K562 (cell line): Measurements from ENCODE around the gene C6orf89. TPM values are rescaled to one million over a fixed set of nuclear protein-coding genes. Genes with fewer than 3 reads are reported as not detected.

Experiments
- CAMTA2 ChIP-seq: fragments of 250-450 bp; sonication (Bioruptor Pico); conservative IDR thresholded peaks from 2 replicates; pipeline ENCODE4 v1.5.1; 2022
- CHD1 ChIP-seq: fragments of 200-600 bp; sonication (generic); IDR thresholded peaks from one replicate; pipeline ENCODE4 v1.6.1; 2012; ENCODE audit warnings: mild to moderate bottlenecking, moderate library complexity, low read length, inconsistent platforms
- CSDE1 ChIP-seq, 2 experiments: fragments of 450-650 bp; IDR thresholded peaks; 2 replicates each; pipeline ENCODE4 v1.6.1; 2016; ENCODE audit warnings: mild to moderate bottlenecking in 1 of 2
- HSF4 ChIP-seq: fragments of 250-450 bp; sonication (Bioruptor Pico); IDR thresholded peaks from 2 replicates; pipeline ENCODE4 v2.1.2; 2022; ENCODE audit warnings: mild to moderate bottlenecking, moderate library complexity, borderline replicate concordance
- KDM5B ChIP-seq: fragments of 200-600 bp; sonication (generic); IDR thresholded peaks from 2 replicates; pipeline ENCODE4 v1.6.1; 2012; ENCODE audit warnings: low read depth, mild to moderate bottlenecking, moderate library complexity, low read length, control low read depth, inconsistent platforms; ENCODE audit not compliant: insufficient replicate concordance
- KLF1 ChIP-seq: fragments of 450-650 bp; IDR thresholded peaks from 2 replicates; pipeline ENCODE4 v1.6.1; 2016; ENCODE audit warnings: missing genetic modification characterization, missing compliant biosample characterization
- NFE2 ChIP-seq: IDR thresholded peaks from 2 replicates; pipeline ENCODE4 v1.6.1; 2014; ENCODE audit warnings: antibody characterized with exemption, low read depth
- PHF8 ChIP-seq: fragments of 200-600 bp; sonication (generic); IDR thresholded peaks from 2 replicates; pipeline ENCODE4 v1.6.1; 2012; ENCODE audit warnings: mixed run types, mild to moderate bottlenecking, inconsistent platforms, low read length, moderate library complexity, borderline replicate concordance
- SIRT6 ChIP-seq: IDR thresholded peaks from one replicate; pipeline ENCODE4 v1.6.1; 2012; ENCODE audit warnings: low read depth, mild to moderate bottlenecking, control low read depth, inconsistent platforms, low read length, moderate library complexity
- SIX5 ChIP-seq, 2 experiments: IDR thresholded peaks; 2 replicates each; pipeline ENCODE4 v1.6.1; 2011; ENCODE audit warnings: low read length in 2 of 2, borderline replicate concordance in 1 of 2, low read depth in 1 of 2, mild to moderate bottlenecking in 1 of 2, moderate library complexity in 1 of 2; ENCODE audit not compliant: insufficient read depth in 1 of 2
- TCF7L2 ChIP-seq: fragments of 150-350 bp; IDR thresholded peaks from 2 replicates; pipeline ENCODE4 v1.6.1; 2016; ENCODE audit warnings: low read depth, mild to moderate bottlenecking, low read length, moderate library complexity
- ZFP30 ChIP-seq: fragments of 250-450 bp; sonication (Bioruptor Pico); IDR thresholded peaks from 2 replicates; pipeline ENCODE4 v1.8.0; 2022; ENCODE audit warnings: moderate library complexity, mild to moderate bottlenecking, inconsistent platforms, borderline replicate concordance
- ZKSCAN1 ChIP-seq: fragments of 150-350 bp; IDR thresholded peaks from 2 replicates; pipeline ENCODE4 v1.6.1; 2016; ENCODE audit warnings: low read depth, low read length
- ZNF232 ChIP-seq: sonication (generic); formaldehyde crosslinking; IDR thresholded peaks from 2 replicates; pipeline ENCODE4 v1.8.0; 2022; ENCODE audit warnings: mild to moderate bottlenecking, missing genetic modification reagents
- ZNF408 ChIP-seq: fragments of 250-450 bp; sonication (Bioruptor Pico); IDR thresholded peaks from 2 replicates; pipeline ENCODE4 v1.4.0; 2020; ENCODE audit warnings: low read depth, mild to moderate bottlenecking, moderate library complexity
- polyA plus RNA-seq, 8 experiments: library from polyadenylated mRNA; depleted of rRNA in 4 of 8; stranded (reverse) in 5 of 8; unstranded in 3 of 8; fragments of >200 nt; fragmentation: Nextera tagmentation in 2 of 8; fragmentation: Illumina TruSeq in 1 of 8; extraction: Ambion mirVana in 2 of 8; extraction: Trizol in 1 of 8; gene quantifications; 2 replicates each; pipeline versions ENCODE4 v1.2.1 to v1.2.3, GENCODE V29; 2011 to 2014; ENCODE audit warnings: inconsistent platforms in 1 of 8, missing spikeins in 1 of 8
- total RNA-seq, 7 experiments: library from RNA; depleted of rRNA in 6 of 7; stranded (reverse); fragments of >200 nt in 6 of 7; fragmentation: Illumina TruSeq in 2 of 7; extraction: Trizol in 2 of 7; gene quantifications; 2 replicates each; pipeline versions ENCODE4 v1.2.1 to v1.2.3, GENCODE V29; 2011 to 2021; ENCODE audit warnings: low replicate concordance in 1 of 7
- TF ChIP-seq, protein P1 (sequence below): fragments of 450-650 bp; formaldehyde crosslinking; IDR thresholded peaks from 2 replicates; pipeline ENCODE4 v1.4.0; 2020; ENCODE audit warnings: mild to moderate bottlenecking
- TF ChIP-seq, protein P2 (sequence below): sonication (generic); formaldehyde crosslinking; IDR thresholded peaks from 2 replicates; pipeline ENCODE4 v1.8.0; 2022; ENCODE audit warnings: missing genetic modification reagents, mild to moderate bottlenecking, borderline replicate concordance
- TF ChIP-seq, protein P3 (sequence below): fragments of 250-450 bp; sonication (Bioruptor Pico); IDR thresholded peaks from 2 replicates; pipeline ENCODE4 v1.8.0; 2021; ENCODE audit warnings: borderline replicate concordance, mild to moderate bottlenecking, moderate library complexity; ENCODE audit not compliant: poor library complexity, severe bottlenecking
- TF ChIP-seq, protein P4 (sequence below): fragments of 250-450 bp; sonication (Bioruptor Pico); IDR thresholded peaks from 2 replicates; pipeline ENCODE4 v1.5.0; 2021; ENCODE audit warnings: mild to moderate bottlenecking, moderate library complexity
- TF ChIP-seq, protein P5 (sequence below): sonication (generic); formaldehyde crosslinking; IDR thresholded peaks from 2 replicates; pipeline ENCODE4 v1.8.0; 2022; ENCODE audit warnings: mild to moderate bottlenecking, missing genetic modification reagents

The C6orf89 gene
- total and polyA plus RNA-seq, 9 of the 15 experiments (the other 6 are each of a cell fraction or from before 2014, with no cell fraction given) = 35.2 to 111 (median 58.5) TPM

DNA sequence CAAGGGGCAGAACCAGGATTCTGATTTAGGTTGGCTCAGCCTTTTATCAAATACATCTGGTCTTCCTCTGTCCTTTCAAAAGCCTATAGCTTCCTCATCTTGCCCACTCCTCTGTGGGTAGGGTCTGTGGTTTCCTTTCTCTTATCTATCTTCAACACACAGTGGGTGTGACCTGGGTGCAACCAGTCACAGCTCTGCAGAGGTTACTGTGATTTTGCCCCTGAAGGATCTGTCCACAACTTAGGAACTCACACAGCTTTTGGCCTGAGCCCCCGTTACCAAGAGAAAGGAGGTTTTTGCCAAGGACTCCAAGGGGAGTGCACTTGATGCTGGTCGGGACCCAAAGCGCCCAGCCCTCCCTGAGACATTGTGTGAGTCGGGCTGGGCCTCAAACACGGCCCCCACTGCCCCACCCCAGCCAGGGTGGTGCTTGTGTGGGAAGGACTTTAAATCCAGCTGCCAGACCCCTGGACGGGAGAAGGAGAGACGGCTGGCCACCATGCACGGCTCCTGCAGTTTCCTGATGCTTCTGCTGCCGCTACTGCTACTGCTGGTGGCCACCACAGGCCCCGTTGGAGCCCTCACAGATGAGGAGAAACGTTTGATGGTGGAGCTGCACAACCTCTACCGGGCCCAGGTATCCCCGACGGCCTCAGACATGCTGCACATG lies 68.6 kb downstream of the C6orf89 start, which contains the start of gene PI16 (continued):
- TF ChIP-seq, protein P1, sequence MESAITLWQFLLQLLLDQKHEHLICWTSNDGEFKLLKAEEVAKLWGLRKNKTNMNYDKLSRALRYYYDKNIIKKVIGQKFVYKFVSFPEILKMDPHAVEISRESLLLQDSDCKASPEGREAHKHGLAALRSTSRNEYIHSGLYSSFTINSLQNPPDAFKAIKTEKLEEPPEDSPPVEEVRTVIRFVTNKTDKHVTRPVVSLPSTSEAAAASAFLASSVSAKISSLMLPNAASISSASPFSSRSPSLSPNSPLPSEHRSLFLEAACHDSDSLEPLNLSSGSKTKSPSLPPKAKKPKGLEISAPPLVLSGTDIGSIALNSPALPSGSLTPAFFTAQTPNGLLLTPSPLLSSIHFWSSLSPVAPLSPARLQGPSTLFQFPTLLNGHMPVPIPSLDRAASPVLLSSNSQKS = no peak
- TF ChIP-seq ZFP30 (CRISPR knock-in tag) (no peak), CSDE1 (IDR thresholded peaks at IDR 0.05) (no peak), NFE2 (peak; percentile 32; the same call in 1 of the 2 replicates), TCF7L2 (no peak), KDM5B (no peak), ZKSCAN1 (no peak), HSF4 (no peak), ZNF408 (CRISPR knock-in tag) (no peak), SIX5 (IDR thresholded peaks at IDR 0.05; ENCODE audit: borderline replicate concordance in 1 of 2, insufficient read depth in 1 of 2, low read depth in 1 of 2, low read length in 2 of 2) (no peak), SIRT6 (no peak), PHF8 (no peak), CHD1 (no peak), KLF1 (tag) (peak; percentile 98), CAMTA2 (CRISPR knock-in tag) (no peak), ZNF232 (CRISPR knock-in tag) (no peak)
- TF ChIP-seq, protein P2, sequence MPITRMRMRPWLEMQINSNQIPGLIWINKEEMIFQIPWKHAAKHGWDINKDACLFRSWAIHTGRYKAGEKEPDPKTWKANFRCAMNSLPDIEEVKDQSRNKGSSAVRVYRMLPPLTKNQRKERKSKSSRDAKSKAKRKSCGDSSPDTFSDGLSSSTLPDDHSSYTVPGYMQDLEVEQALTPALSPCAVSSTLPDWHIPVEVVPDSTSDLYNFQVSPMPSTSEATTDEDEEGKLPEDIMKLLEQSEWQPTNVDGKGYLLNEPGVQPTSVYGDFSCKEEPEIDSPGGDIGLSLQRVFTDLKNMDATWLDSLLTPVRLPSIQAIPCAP = no peak
- TF ChIP-seq, protein P3, sequence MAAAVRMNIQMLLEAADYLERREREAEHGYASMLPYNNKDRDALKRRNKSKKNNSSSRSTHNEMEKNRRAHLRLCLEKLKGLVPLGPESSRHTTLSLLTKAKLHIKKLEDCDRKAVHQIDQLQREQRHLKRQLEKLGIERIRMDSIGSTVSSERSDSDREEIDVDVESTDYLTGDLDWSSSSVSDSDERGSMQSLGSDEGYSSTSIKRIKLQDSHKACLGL (CRISPR knock-in tag) = no peak
- TF ChIP-seq, protein P4, sequence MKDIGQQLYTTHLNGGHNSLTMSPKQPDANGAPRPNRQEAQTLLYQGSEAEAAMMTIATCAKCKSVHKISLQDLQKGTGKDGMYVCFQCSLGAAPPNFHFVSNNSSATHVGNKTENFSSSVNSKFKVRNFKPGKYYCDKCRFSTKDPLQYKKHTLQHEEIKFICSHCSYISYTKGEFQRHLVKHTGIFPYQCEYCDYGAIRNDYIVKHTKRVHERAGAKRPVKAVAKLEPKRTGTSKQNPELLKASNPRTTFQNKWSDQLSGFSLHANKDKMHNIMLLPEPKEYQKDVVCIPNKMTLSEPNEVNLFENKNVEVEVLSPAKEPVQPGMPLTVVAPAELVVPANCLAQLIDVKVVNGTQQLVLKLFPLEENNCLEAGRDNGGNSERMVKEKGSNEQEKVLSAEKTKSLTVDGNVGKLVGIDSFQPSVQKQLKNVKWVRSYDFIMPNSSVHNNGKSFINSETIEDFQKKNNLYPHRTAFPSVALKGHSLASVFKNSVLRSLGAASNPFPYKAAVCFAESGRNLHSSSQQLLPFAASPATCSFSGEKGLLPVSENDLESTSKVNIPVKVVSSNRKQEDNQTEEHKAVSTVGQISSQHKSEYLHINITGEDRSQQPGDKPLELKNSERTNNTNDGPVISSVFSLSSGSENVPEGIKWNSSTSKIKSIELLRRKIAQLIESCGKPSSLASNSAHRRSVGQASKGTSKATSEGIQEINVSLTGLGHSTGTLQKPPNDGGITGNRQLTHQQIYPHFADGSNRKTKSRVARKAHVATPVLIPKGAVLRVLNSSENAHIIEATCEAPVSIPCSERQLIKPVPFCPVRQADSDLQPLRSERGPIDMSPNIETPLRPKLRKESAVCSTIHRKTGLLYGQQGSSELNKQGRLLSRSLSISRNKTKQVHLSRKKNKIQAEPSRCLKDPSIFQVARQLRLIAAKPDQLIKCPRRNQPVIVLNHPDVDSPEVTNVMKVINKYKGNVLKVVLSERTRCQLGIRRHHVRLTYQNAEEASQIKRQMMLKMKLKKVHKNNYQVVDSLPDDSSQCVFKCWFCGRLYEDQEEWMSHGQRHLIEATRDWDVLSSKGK = no peak
- TF ChIP-seq, protein P5, sequence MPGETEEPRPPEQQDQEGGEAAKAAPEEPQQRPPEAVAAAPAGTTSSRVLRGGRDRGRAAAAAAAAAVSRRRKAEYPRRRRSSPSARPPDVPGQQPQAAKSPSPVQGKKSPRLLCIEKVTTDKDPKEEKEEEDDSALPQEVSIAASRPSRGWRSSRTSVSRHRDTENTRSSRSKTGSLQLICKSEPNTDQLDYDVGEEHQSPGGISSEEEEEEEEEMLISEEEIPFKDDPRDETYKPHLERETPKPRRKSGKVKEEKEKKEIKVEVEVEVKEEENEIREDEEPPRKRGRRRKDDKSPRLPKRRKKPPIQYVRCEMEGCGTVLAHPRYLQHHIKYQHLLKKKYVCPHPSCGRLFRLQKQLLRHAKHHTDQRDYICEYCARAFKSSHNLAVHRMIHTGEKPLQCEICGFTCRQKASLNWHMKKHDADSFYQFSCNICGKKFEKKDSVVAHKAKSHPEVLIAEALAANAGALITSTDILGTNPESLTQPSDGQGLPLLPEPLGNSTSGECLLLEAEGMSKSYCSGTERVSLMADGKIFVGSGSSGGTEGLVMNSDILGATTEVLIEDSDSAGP (CRISPR knock-in tag) = no peak
